ENCODE results near the gene HAUS7. TPM values are rescaled to one million over a fixed set of nuclear protein-coding genes. Genes with fewer than 3 reads are reported as not detected.

The HAUS7 gene
- total RNA-seq, 1 donor from 2014 or later: 23.0 TPM

- intact Hi-C loops (cut with DNase I): no loop called here
- DNase-seq (no peak), ATAC-seq (no peak)
- TF ChIP-seq CTCF (IDR thresholded peaks at IDR 0.05): no peak
- Histone ChIP-seq H3K36me3 (no peaks in the 10 kb centered on the region), H3K4me3 (no peak overlapping the region), H3K27ac (no peak overlapping the region), H3K27me3 (no peaks in the 10 kb centered on the region), H3K4me1 (no peaks in the 10 kb centered on the region), H3K9me3 (no peaks in the 10 kb centered on the region)
These were observed 31.8 kb upstream of the HAUS7 start for GRCh38 chrX:153502131-153502530.

GRCh38 chrX:153501530-153501929 lies 31.2 kb upstream of the HAUS7 start:
- TF ChIP-seq CTCF (IDR thresholded peaks at IDR 0.05): no peak
- DNase-seq (no peak), ATAC-seq (no peak)
- no peaks in the 10 kb centered on the region for H3K36me3 ChIP-seq
- no peaks in the 10 kb centered on the region for H3K4me1 ChIP-seq
- no peaks in the 10 kb centered on the region for H3K9me3 ChIP-seq
- H3K4me3 ChIP-seq: no peak overlapping the region
- intact Hi-C loops (cut with DNase I): no loop called here
- no peaks in the 10 kb centered on the region for H3K27me3 ChIP-seq
- H3K27ac ChIP-seq: no peak overlapping the region

GRCh38 chrX:153500676-153501280 lies 30.4 kb upstream of the HAUS7 start:
- no peak for TF ChIP-seq CTCF (IDR thresholded peaks at IDR 0.05)
- no peaks in the 10 kb centered on the region for H3K36me3 ChIP-seq
- intact Hi-C loops (cut with DNase I): no loop called here
- no peak for ATAC-seq
- no peaks in the 10 kb centered on the region for H3K4me1 ChIP-seq
- no peak overlapping the region for H3K4me3 ChIP-seq
- H3K9me3 ChIP-seq: no peaks in the 10 kb centered on the region
- no peak overlapping the region for H3K27ac ChIP-seq
- H3K27me3 ChIP-seq: no peaks in the 10 kb centered on the region
- DNase-seq: no peak

GRCh38 chrX:153499876-153500275 lies 29.5 kb upstream of the HAUS7 start:
- intact Hi-C loops (cut with DNase I): no loop called here
- H3K27me3 ChIP-seq: no peaks in the 10 kb centered on the region
- ATAC-seq: no peak

GRCh38 chrX:153499341-153499740 lies 29.0 kb upstream of the HAUS7 start:
- no peak for ATAC-seq
- H3K4me1 ChIP-seq: no peaks in the 10 kb centered on the region
- intact Hi-C loops (cut with DNase I): no loop called here
- no peaks in the 10 kb centered on the region for H3K9me3 ChIP-seq
- DNase-seq: no peak
- no peaks in the 10 kb centered on the region for H3K27me3 ChIP-seq
- H3K36me3 ChIP-seq: no peaks in the 10 kb centered on the region
- H3K4me3 ChIP-seq: no peak overlapping the region
- TF ChIP-seq CTCF (IDR thresholded peaks at IDR 0.05): no peak
- no peak overlapping the region for H3K27ac ChIP-seq

More at GRCh38 chrX:153499876-153500275, 29.5 kb upstream of the HAUS7 start:
- Histone ChIP-seq H3K4me1 (no peaks in the 10 kb centered on the region), H3K4me3 (no peak overlapping the region), H3K27ac (no peak overlapping the region), H3K36me3 (no peaks in the 10 kb centered on the region), H3K9me3 (no peaks in the 10 kb centered on the region)
- no peak for DNase-seq
- no peak for TF ChIP-seq CTCF (IDR thresholded peaks at IDR 0.05)

- Histone ChIP-seq H3K36me3 (no peaks in the 10 kb centered on the region), H3K9me3 (no peaks in the 10 kb centered on the region), H3K4me3 (no peak overlapping the region), H3K27me3 (no peaks in the 10 kb centered on the region), H3K27ac (no peak overlapping the region), H3K4me1 (no peaks in the 10 kb centered on the region)
- no peak for TF ChIP-seq CTCF (IDR thresholded peaks at IDR 0.05)
- DNase-seq (no peak), ATAC-seq (no peak)
- intact Hi-C loops (cut with DNase I): no loop called here
These were observed 28.1 kb upstream of the HAUS7 start for GRCh38 chrX:153498453-153498852.
